ENCODE results near the gene KIAA1217.
"Not testable (repeated sequence)": the region's sequence is repeated elsewhere in the genome, so short reads cannot be mapped to it uniquely, and the experiment has no call there.

Gene KIAA1217

DNA sequence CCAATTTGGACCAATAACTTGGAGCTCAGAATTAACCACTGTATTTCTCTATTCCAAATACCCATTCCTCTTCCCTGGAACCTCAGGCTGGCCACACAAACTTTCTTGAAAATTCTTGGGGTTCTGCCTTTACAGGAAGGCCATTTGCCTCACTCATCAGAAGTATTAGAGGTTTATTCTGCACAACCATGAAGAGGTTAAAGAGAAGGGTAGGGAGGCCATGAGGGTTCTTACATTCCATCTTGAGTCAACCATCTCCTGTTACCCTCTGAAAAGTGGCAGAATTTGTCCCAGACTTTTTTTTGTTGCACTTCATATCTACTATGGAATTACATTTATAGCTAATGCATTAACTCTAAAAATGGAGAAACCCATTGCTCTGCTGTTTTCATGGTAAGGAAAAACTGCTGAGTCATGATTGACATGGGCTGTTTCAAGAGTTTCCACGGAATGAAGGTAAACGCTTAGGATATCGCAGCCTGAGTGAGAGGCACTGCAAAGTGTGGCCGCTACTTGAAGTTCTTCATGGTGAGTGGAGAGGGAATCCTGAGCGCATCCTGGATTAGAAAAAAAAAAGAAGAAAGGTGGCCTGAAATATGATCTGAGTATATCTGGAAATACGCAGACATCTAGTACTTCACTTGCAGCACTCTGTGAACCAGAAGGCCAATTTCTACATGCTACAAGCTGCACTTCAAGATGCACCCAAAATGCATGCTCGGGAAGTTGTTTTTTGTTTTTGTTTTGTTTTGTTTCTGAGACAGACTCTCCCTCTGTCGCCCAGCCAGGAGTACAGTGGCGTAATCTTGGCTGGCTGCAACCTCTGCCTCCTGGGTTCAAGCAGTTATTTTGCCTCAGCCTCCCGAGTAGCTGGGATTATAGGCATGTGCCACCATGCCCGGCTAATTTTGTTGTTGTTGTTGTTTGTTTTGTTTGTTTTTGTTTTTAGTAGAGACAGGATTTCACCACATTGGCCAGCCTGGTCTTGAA lies 83.7 kb downstream of the KIAA1217 start:
- no peak for DNase-seq

DNA sequence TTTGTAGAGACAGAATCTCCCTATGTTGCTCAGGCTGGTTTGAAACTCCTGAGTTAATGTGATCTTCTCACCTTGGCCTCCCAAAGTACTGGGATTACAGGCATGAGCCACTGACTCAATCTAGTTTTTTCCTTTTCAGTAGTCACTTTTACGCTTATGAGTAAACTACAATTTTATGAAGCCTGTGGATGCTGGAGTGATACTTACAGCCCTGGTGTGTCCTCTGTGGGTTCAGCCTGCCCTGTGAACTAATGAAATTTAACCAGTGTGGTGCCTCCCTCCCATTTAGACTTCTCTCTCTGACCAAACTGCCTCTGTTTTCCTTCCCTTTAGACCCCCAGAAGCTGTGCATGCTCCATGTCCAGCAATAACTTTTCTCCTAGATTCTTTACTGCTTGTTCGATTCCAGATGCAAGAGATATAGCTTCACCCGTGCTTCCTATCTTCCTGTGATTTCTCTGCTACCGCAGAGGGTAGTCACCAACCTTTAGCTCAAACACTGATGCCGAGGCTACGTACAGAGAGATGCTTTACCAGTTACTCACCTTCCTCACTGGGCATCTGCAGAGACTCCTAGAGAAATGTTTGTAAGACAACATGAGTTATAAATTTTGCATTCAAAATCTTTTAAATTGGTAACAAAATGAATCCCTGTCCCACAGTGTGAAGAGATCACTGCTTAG lies 90.8 kb downstream of the KIAA1217 start:
- DNase-seq = peak; percentile 57

DNA sequence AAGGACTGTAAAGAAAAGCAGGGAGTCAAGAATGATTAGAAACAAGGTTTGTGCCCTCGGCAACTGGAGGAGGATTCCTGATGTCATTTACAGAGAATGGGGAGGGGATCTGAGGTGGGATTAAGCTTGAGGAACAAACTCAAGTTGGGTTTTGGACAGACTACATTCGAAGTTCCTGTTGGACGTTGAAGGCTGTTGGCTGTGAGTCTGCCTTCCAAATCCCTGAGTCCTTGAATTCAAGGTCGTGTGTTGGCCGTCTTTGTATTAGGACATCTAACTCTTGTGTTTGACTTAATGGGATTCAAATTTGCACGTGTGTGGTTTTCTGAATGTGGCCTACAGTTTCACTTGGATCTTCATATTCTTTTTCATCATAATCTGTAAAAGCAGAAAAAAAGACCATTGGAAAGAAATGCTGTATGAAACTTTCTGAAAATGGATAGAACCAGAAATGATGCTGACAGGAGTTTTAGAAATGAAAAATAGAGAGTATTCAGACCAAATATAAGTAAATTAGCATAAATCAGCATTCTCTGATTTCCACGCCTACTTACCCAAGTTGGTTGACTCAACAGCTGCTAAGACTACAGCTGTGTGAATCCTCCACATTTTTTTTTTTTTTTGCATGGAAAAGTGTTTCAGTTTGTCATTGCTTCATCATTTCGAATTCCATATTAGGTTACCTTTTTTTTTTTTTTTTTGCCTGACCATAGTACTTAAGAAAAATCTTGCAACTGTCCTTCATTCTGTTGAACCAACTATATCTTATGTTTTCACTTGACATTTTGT lies 94.8 kb downstream of the KIAA1217 start:
- no peak for DNase-seq

DNA sequence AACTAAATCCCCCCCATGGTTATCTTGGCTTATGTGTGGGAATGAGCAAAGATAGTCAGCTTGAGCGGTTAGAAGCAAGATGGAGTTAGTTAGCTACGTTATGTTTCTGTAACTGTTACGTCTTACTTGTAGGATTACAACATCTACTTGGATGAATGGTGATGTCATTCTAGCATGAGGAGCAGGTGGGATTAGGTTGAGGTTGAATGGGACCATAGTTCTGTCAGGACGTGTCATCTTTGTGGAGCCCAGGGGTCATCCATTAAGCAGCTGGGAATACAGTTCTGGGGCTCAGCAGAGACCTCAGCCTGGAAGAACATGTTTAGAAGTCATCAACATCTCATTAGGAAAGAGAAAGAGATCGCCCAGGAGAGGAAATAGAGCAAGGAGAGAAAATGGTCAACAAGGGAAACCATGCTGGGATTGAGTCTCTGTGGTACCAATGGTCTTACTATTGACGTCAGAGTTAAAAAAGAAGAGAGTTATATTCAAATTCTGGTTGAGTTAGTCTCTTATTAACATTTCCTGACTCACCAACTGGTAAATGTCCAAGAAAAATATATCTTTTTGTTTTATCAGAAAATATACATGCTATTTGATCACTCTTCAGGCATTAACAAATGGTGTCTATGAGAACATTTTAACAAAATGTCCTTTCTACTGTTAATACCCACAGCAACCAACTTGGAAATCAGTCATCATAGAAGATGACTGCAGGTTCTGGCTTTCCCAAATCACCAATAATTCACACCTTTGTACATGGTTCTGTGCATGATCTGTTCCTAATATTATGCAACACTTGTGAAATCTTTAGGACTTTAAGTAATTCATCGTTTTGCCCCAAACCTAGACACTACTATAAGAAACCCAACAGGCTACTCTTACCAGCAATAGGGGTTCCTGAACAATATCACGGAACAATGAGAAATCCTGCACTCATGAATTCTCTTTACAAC lies 96.9 kb downstream of the KIAA1217 start:
- DNase-seq = no peak

DNA sequence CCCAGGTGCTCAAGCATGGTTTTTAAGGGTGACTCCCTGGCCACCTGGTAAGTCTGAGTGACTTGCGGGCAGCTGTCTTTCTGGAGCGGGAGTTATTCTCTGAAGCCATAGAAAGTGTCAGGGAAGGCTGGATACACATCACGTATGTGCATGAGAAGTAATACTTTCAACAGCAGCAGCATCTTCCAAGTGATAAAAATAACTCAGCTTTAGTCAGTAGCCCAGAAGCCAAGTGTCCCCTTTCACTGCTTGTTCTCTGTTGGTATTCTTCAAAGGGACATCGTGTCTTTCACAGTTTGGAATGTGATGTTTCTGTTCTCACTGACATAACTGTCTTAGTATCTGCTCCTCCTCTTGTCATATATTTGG lies 97.6 kb downstream of the KIAA1217 start:
- DNase-seq = no peak

DNA sequence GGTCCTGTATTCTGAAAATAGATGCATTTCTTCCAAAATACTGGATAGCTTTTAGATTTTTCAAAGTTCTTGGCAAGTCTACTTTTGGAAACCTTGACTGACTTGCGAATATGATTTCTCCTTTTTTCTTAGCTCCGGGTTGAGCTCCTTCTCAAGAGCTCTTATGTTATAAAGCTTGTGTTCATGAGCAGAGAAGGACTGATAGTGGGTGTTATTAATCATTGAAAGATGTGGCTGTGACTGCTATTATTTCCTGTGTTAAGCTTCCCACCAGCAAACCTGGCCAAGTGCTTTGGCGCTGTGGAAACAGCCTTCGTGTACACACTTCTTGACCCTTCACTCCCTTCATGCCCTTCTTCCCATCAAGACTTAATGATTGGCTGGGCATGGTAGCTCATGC lies 98.2 kb downstream of the KIAA1217 start:
- no peak for DNase-seq

DNA sequence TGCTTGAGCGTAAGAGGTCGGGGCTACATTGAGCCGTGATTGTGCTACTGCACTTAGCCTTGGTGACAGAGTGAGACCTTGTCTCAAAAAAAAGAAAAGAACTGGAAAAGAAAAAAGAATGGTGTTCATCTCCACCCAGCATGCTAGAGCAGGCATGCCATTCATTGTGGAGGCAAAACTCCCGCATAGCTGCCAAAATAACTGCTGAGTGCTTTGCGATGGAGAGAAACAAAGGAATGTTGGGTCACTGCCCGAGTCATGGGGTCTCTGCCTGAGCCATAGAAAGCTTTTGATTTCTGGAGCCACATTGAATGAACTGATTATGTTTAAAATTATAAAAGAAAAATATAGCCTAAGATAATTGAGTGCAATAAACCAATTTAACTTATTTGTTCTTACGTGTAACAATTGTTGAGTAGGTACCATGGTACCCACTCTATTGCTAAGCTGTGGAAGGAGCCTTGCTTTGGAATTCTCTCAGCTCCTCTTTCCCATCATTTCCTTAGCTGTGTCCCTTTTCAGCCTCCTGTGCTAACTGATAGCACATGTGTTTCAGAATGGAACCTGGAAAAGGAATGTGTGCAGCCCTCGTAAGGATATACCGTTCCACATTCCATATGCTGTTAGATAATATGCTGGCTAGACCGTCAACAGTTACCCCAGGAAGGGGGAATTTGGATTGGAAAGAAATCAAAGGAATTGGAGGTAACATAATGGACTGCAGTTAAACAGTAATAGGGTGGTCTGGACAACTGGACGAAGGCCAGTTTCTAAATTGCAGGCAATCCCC lies 99.0 kb downstream of the KIAA1217 start:
- DNase-seq = no peak

DNA sequence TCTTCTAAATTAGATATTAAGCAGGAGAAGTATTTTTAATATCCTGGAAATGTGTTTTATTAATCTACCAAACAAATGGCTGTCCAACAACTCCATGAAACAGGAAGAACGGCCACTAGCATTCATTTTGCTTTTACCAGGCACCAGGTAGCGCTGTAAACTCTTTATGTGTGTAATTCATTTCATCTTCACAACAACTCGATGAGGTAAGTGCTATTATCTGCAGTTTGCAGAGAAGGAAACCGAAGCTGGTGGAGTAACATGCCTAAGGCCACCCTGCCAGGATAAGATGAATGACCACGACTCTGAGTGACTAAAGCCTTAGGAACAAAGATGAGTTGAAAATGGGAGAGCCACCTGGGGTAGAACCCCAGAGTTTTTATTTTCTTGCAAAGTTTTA lies 101.2 kb downstream of the KIAA1217 start:
- no peak for DNase-seq

DNA sequence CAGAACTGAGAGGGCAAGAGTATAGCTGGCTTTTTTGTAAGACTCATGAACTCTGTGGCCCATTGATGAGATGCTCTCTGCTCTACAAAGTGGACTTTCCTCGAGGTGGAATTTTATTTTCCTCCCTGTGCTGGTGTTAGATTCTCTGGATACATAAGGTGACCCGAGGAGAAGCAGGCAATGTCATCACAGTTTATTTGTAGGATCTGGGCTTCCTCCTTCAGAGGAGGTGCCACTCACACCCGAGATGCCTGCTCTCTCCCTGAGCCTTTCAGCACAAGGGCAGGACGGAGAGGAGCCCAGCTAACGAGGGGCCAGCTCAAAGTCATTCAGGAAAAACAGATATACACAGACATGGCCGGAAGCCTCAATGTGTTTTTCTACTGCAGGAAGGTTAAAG lies 103.0 kb downstream of the KIAA1217 start:
- no peak for DNase-seq

DNA sequence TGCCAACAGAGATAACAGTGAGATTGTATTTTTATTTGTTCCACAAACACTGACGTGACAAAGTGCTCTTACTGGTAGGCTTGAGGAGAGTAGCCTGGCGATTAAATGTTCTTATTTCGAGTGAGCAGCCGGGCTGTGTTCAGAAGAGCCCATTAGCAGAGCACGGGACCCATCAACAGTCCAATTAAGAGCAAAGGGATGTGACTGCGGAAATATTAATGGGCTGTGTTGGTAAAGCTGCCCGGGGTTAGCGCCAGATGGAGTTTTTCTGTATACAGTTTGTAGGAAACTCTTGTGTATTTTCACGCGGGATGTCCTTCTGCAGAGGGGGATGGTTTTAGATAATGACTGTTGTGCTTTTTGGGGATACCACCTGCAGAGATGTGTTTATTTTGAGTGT lies 104.3 kb downstream of the KIAA1217 start:
- no peak for DNase-seq

DNA sequence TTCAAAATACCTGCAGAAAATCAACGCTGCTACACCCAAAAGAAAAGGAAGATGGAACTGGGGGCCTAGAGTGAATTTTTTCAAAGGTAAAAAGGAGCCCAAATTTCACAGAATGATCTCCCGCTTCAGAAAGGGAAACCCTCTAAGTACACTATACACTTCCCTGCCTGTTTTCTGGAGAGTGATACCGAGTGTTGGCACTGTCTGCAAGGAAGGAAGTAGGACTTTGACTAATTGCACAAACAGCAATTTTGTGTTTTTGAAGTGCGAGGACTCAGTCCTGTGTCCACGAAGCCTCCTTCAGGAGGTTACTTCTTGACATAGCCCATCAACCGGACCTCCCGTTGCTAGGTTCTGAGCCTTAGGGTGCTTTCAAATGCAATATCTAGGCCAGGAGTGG lies 106.3 kb downstream of the KIAA1217 start:
- no peak for DNase-seq

DNA sequence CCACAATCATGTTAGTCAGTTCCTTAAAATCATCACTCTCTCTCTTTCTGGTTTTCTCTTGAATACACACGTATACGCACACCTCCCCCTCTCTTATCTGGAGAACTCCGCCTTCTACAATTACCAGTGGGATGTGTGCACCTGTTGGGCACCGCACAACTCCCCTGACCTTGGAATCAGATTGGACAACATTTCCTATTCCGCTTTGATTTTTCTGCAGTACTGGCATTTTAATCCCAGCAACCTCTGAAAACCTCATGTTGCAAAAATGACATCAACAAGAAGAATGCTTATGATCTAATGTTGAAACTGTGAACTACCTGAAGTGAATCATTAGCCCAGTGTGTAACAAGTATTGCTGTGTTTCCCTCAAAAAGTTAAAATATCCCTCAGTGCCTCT lies 109.6 kb downstream of the KIAA1217 start:
- DNase-seq = no peak

DNA sequence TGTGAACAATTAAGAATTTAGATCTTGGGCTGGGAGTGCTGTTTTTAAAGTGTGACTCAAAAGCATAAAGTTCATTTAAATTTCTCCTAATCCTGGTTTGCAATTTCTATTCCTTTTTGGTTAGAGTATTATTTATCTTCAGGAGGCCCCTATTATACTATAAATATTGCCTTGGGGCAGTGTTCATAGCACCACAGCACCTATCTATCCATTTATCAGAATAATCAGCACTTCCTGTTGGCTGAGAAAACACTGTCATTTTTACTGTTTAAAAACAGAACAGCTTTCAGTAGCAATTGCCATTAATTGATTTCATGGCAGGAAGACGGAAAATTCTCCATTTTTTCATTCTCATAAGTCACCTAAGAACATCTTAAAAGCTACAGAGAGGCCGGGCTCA lies 111.4 kb downstream of the KIAA1217 start:
- no peak for DNase-seq

DNA sequence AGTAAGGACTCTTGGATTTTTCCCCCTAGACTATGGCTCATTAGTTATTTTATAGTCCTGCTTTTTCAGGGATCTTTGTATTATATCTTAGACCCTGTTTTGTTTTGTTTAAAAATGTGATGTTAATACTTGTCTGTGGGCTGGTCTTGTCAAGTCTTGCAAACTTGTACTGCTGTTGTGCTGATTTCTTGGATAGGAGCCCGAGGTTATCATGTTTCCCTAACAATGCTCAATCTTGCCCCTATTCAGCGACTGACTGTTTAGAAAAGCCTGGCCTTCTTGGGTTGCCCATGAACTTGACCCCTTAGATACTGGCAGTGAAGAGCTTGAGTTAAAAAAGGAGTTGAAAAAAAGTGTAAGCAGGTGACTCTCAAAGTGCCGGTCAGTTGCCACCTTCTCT lies 115.7 kb downstream of the KIAA1217 start:
- no peak for DNase-seq

DNA sequence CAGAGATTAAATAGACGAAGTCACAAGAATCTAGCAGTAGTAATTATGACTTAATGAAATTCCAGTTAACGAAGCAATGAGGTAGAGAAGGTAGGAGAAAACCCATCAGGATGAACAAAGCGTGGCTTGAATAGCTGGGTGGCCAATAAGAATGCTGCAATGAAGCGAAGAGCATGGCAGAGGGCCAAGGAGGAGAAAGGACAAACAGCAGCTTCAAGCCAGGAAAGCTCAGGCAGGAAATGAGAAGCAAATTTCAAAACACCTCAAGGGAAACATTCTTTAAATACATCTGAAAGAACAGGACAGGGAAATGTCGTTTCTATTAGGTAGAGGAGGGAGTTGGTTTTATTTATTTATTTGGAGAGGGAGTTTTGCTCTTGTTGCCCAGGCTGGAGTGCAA lies 122.5 kb downstream of the KIAA1217 start:
- no peak for DNase-seq

DNA sequence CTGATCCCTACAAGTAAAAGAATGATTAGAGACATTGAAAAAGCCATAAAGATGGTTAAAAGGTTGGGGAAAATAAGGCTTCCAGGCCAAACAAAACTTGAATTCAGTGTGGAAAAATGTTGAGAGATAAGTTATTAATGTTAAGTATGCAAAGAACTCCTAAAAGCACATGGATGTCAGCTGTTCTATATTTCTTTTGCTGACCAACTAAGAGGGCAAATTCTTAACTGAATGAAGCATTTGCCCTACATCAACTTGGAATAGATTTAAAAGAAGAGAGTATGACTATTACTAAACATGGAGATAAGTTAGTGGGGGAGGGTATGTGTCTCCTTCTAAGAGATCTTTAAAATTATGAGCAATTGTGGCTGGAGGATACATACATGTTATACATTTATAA lies 124.8 kb downstream of the KIAA1217 start:
- no peak for DNase-seq

DNA sequence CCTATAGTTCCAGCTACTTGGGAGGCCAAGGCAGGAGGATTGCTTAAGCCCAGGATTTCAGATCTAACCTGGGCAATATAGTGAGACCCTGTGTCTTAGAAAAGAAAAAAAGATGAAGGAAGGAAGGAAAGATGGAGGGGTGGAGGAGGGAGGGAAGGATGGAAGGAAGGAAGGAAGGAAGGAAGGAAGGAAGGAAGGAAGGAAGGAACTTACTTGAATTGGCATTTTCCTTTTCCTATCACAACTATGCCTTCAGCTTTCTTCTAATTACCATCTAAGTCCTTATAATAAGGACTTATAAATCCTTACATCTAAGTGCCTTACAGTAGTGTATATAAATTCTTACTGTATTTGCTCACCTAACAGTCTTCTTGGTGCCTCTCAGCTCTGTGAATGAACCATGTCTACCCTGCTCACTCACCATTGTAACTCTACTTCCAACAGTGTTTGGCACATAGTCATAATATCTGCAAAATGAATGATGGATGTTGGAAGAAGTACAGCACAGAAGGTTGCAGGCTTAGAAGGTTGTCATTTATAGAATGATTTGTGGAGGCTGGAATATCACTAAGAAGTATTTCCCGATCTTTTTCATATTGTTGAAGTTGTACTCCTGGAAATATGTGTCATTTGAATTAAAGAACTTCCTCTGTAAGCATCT lies 125.5 kb downstream of the KIAA1217 start:
- no peak for DNase-seq

DNA sequence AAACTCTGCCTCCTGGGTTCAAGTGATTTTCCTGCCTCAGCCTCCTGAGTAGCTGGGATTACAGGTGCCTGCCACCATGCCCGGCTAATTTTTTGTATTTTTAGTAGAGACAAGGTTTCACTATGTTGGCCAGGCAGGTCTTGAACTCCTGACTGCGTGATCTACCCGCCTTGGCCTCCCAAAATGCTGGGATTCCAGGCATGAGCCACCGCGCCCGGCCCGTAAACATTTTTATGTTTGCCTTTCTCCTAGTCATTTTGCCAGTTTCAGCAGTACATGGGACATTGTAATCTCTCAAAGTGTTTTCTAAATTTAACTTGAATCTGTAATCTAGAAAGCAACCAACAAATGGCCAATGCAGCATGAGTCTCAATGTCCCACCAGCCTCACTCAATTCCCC lies 128.8 kb downstream of the KIAA1217 start:
- not testable (repeated sequence) for DNase-seq

DNA sequence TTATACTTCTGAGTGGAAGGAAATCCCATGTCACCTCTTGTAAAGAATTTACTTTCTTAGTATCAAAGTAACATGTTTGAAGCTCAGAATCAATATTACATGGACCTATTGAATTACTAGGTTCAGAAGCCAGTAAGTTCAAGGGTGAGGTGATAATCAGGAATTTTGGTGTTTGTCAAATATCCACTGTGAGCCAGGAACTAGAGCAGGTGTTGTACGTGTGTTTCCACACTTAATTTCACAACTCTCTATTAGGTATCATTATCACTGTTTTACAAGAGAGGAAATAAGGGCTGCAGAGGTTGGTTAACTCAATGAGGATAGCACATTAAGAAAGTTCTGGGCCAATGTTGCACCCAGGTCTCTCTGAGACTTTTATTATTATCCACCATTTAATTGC lies 130.4 kb downstream of the KIAA1217 start:
- DNase-seq = no peak

DNA sequence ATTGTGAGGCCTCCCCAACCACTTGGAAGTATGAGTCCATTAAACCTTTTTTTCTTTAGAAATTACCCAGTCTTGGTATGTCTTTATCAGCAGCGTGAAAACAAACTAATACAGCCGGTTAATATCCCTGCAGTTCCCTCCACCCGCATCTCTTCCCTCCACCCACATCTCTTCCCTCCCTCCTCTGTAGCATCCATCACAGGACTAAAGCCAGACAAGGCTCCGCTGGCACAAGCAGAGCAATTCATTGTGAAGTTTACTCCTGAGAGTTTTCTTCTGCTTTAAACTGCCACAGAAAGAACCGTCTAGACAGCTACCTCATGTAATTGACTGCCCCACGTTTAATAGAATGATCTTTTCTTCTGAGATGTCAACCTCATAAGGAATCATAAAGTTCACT lies 131.5 kb downstream of the KIAA1217 start:
- no peak for DNase-seq

DNA sequence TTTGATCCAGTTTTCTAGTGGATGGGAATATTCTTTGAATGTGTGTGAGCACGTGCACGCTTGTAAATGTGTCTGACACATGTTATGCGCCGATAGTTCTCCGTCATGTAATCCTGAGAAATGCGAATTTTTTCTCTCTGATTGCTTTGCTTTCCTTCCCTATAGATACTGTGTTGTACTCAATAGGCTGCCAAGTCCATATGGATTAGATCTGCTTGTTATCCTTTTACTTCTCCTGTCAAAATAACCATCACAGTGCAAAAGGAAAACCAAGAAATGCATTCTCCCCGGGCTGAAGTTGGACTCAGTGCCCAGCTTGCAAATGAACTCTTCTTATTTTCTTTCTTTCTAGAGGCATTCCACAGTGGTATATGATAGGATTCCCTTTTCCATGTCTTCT lies 131.9 kb downstream of the KIAA1217 start:
- no peak for DNase-seq
